Prostate gland (tissue), 2 donors: ENCODE data around the gene TMEM214. TPM values are rescaled to one million over a fixed set of nuclear protein-coding genes. Genes with fewer than 3 reads are reported as not detected.

Experiments used
- DNase-seq: peaks from one replicate; pipeline ENCODE4 v3.0.0-alpha.2; 2019; ENCODE audit warnings: low spot score
- H3K27ac ChIP-seq, 2 donors: fragments of 200-600 bp; sonication (generic); 2 replicates each; pipeline ENCODE4 v1.5.1; 2017 to 2019
- H3K27me3 ChIP-seq: fragments of 200-600 bp; sonication (generic); replicated peaks from 2 replicates; pipeline ENCODE4 v1.5.1; 2019; ENCODE audit not compliant: insufficient read depth
- H3K36me3 ChIP-seq, 2 donors: fragments of 200-600 bp; sonication (generic); 1 replicate in 1 of 2; 2 replicates in 1 of 2; pipeline versions ENCODE4 v1.5.1 to v1.8.1; 2017 to 2019
- H3K4me1 ChIP-seq: fragments of 200-600 bp; sonication (generic); replicated peaks from 2 replicates; pipeline ENCODE4 v1.5.1; 2019
- H3K4me3 ChIP-seq, 2 donors: fragments of 200-600 bp; sonication (generic); 2 replicates each; pipeline ENCODE4 v1.5.1; 2017 to 2019
- H3K9me3 ChIP-seq: fragments of 200-600 bp; sonication (generic); 2 replicates; pipeline ENCODE4 v1.5.1; 2017
- CTCF ChIP-seq, 4 experiments: fragments of 200-600 bp in 2 of 4; fragments of 450-650 bp in 2 of 4; sonication (generic) in 2 of 4; IDR thresholded peaks; 1 replicate in 3 of 4; 2 replicates in 1 of 4; pipeline ENCODE4 v1.5.1; 2016 to 2019; ENCODE audit warnings: antibody characterized with exemption in 4 of 4, mild to moderate bottlenecking in 2 of 4, moderate library complexity in 2 of 4
- POLR2A ChIP-seq: fragments of 450-650 bp; IDR thresholded peaks from one replicate; pipeline ENCODE4 v1.6.1; 2016; ENCODE audit warnings: antibody characterized with exemption, mild to moderate bottlenecking
- POLR2AphosphoS5 ChIP-seq: sonication (generic); formaldehyde crosslinking; IDR thresholded peaks from one replicate; pipeline ENCODE4 v1.6.1; 2017; ENCODE audit warnings: antibody characterized with exemption
- WGBS: methylation state at CpG from one replicate; pipeline ENCODE4 v1.1.5; 2018; 5-methylcytosine and 5-hydroxymethylcytosine counted together
- intact Hi-C: fragments of 100-400 bp; cut with DNase I; formaldehyde crosslinking; loops from one replicate; pipeline ENCODE4 v1.14.2; 2022
- total RNA-seq, 2 donors: library from RNA; depleted of rRNA; stranded (reverse); fragments of >200 nt; gene quantifications; one replicate each; pipeline ENCODE4 v1.1.0, GENCODE V29; 2016

Gene TMEM214
- total RNA-seq, 2 donors from 2014 or later: 44.5 to 75.9 TPM

DNA sequence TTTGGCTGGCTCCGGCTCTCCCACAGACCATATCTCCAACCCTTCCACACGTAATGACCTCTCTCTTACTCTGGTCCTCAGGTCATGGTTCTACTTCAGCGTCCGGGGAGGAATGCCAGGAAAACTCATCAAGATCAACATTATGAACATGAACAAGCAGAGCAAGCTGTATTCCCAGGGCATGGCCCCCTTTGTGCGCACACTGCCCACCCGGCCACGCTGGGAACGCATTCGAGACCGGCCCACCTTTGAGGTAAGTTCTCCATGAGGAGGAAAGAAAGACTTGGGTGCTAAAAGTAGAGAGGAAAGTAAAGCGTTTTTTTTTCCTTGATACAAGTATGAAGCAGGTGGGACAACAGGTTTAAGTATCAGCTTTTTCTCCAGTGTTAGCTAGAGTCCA lies 20.6 kb downstream of the TMEM214 start:
- TF ChIP-seq POLR2AphosphoS5 (no peak), CTCF (IDR thresholded peaks at IDR 0.05) (no peak), POLR2A (no peak)
- H3K27ac ChIP-seq: no peak overlapping the region
- peaks cover 0 to 5% of the 10 kb centered on the region in 2 donors for H3K36me3 ChIP-seq
- 84% methylated on average over 11 of the region's 11 CpGs for WGBS
- H3K4me3 ChIP-seq: no peak overlapping the region
- H3K9me3 ChIP-seq: no peaks in the 10 kb centered on the region
- intact Hi-C loops: loop anchor here (2.0 kb wide), 1 partner anchor 17 kb away; the partner anchor contains the start of gene OST4
- peaks cover 6% of the 10 kb centered on the region for H3K4me1 ChIP-seq
- no peaks in the 10 kb centered on the region for H3K27me3 ChIP-seq
- DNase-seq: no peak

GRCh38 chr2:27053776-27054175 lies 21.0 kb downstream of the TMEM214 start:
- H3K27ac ChIP-seq: no peak overlapping the region
- no peak for TF ChIP-seq CTCF (IDR thresholded peaks at IDR 0.05)
- TF ChIP-seq POLR2A: no peak
- no peak for TF ChIP-seq POLR2AphosphoS5
- H3K4me1 ChIP-seq: peaks cover 6% of the 10 kb centered on the region
- no peak overlapping the region for H3K4me3 ChIP-seq
- intact Hi-C loops: loop anchor here (2.0 kb wide), 1 partner anchor 17 kb away; the partner anchor contains the start of gene OST4
- 81% methylated on average over 8 of the region's 8 CpGs for WGBS
- no peaks in the 10 kb centered on the region for H3K27me3 ChIP-seq
- H3K36me3 ChIP-seq: peaks cover 0 to 5% of the 10 kb centered on the region in 2 donors
- H3K9me3 ChIP-seq: no peaks in the 10 kb centered on the region
- no peak for DNase-seq

DNA sequence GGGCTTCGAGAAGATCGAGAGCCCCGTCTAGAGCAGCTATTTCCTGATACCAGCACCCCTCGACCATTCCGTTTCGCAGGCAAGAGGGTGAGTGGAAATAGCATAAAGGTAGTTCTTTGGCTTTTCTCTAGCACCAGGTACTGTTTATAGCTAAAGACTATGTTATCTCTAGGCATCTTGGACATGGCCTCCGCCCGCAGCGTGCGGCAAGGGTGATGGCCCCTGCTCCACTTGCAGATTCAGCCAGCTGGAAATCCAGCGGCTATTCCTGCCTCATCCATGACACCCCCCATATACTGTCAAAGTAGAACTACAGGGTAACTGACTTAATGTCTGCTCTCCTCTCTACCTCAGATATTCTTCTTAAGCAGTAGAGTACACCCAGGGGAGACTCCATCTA lies 22.0 kb downstream of the TMEM214 start:
- H3K9me3 ChIP-seq: no peaks in the 10 kb centered on the region
- DNase-seq: no peak
- no peak for TF ChIP-seq POLR2A
- TF ChIP-seq POLR2AphosphoS5: no peak
- TF ChIP-seq CTCF (IDR thresholded peaks at IDR 0.05): no peak
- H3K4me3 ChIP-seq: no peak overlapping the region
- intact Hi-C loops: no loop called here
- WGBS: 95% methylated on average over 11 of the region's 11 CpGs
- H3K27ac ChIP-seq: no peak overlapping the region
- peaks cover under 1% of the 10 kb centered on the region for H3K4me1 ChIP-seq
- H3K27me3 ChIP-seq: no peaks in the 10 kb centered on the region
- H3K36me3 ChIP-seq: peaks cover 0 to 5% of the 10 kb centered on the region in 2 donors

- no peak for DNase-seq
- intact Hi-C loops: no loop called here
- Histone ChIP-seq H3K27ac (no peak overlapping the region), H3K9me3 (no peaks in the 10 kb centered on the region), H3K27me3 (no peaks in the 10 kb centered on the region), H3K36me3 (peaks cover 0 to 5% of the 10 kb centered on the region in 2 donors), H3K4me3 (no peak overlapping the region), H3K4me1 (no peaks in the 10 kb centered on the region)
- WGBS: 91% methylated on average over 6 of the region's 6 CpGs
- TF ChIP-seq POLR2AphosphoS5: no peak
- TF ChIP-seq POLR2A: no peak
- TF ChIP-seq CTCF (IDR thresholded peaks at IDR 0.05): no peak
Observed at GRCh38 chr2:27057184-27057583, 24.4 kb downstream of the TMEM214 start.

GRCh38 chr2:27058210-27058609 lies 25.4 kb downstream of the TMEM214 start:
- H3K36me3 ChIP-seq: peaks cover 0 to 5% of the 10 kb centered on the region in 2 donors

More at GRCh38 chr2:27058210-27058609, 25.4 kb downstream of the TMEM214 start:
- Histone ChIP-seq H3K27ac (no peak overlapping the region), H3K9me3 (no peaks in the 10 kb centered on the region), H3K4me1 (no peaks in the 10 kb centered on the region), H3K27me3 (no peaks in the 10 kb centered on the region), H3K4me3 (no peak overlapping the region)
- 86% methylated on average over 10 of the region's 10 CpGs for WGBS
- intact Hi-C loops: no loop called here
- DNase-seq: no peak
- no peak for TF ChIP-seq POLR2A
- TF ChIP-seq POLR2AphosphoS5: no peak
